ENCODE measurements around the gene INO80E.
A peak's percentile ranks its signal among the peaks of the same experiment; 100 is the strongest.
"Not testable (repeated sequence)": the region's sequence is repeated elsewhere in the genome, so short reads cannot be mapped to it uniquely, and the experiment has no call there.

Gene INO80E

DNA sequence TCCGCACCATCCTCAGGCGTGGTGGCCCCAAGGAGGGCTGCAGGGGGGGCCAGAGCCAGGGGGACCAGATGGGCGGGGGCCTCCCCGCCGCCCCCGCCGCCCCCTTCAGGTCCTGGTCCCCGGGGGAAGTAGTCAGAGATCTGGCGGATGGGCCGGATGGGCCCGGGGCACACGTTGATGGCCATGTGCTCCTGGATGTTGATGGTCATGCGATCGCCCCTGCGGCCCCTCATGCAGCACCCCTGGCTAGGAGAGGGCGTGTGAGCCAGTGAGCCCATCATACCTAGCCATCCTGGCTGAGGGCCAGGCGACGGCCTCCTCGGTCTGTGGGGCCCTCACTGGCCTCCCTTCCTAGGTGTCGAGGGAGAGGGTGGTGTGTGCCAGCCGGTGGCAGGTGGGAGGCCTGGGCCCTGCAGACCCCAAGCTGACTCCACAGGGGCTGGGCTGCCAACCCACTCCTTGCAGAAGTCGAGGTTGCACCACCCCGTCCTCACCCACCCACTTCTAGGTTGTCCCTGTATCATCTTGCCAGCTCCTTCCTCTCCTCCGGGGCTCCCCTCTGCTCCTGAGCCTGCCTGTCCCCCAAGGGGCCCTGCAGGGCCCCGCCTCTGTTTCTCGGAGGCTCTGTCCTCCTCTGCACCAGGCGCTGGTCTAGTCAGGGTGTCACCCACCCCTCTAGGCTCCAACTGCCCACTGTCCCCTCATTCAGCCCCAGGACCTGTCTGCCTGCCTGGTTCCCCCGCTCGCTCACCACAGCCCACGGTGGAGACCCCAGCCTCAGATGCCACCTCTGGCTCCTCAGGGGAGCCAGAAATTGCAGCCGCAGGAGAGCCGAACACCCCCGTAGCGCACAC is 14.2 kb downstream of the INO80E start:
- DNase-seq (ENCODE audit: low read depth), result no peak

DNA sequence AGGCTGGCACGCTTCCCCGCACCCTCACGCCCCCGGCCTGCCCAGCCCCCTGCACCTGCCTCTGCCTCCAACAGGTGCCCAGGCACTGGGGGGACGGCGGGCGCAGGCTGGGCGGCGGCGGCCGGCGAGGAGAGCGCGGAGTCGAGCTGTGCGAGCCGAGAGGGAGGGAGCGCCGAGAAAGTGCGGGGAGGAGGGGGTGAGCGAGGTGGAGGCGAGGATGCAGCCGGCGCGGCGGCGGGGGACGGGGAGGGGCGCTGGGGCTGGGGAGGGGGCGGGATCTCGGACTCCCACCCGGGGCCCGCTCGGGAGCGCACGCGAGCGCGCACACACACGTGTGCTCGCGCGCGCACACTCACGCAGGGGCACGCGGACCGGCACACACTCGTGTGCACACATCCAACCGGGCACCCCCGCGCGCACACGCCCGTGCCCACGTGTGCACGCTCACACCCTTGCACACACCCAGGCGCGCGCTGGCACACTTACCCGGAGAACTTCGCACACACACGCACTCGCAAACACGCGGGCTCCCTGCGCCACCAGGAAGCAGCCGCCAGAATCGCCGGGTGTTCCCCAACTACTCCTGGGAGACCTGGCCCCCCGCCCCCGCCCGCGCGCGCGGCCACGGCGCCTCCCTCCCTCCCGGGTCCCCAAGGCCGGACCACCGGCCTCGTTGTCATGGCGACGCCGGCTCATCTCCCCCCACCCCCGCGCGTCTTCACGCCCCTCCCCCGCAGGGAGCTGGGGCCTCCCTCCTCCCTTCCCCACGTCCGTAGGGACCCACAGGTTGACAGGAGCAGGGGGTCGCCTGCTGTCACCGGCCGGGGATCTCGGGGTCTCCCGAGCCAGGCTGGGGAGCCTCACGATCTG is 15.0 kb downstream of the INO80E start, which contains the start of gene DOC2A:
Gene DOC2A, minus strand, starts transcription at position 184 of the 870 bp plus-strand sequence. CDS start 805 bp downstream, outside the sequence.
- DNase-seq (ENCODE audit: low read depth), result no peak

- DNase-seq (ENCODE audit: low read depth), result no peak
Measured at GRCh38 chr16:30011714-30012504, 15.9 kb downstream of the INO80E start.

- not testable (repeated sequence) for DNase-seq (ENCODE audit: low read depth)
Measured at GRCh38 chr16:30012598-30012997, 16.6 kb downstream of the INO80E start.

- DNase-seq (ENCODE audit: low read depth), result not testable (repeated sequence)
Measured at GRCh38 chr16:30015450-30015849, 19.4 kb downstream of the INO80E start.

DNA sequence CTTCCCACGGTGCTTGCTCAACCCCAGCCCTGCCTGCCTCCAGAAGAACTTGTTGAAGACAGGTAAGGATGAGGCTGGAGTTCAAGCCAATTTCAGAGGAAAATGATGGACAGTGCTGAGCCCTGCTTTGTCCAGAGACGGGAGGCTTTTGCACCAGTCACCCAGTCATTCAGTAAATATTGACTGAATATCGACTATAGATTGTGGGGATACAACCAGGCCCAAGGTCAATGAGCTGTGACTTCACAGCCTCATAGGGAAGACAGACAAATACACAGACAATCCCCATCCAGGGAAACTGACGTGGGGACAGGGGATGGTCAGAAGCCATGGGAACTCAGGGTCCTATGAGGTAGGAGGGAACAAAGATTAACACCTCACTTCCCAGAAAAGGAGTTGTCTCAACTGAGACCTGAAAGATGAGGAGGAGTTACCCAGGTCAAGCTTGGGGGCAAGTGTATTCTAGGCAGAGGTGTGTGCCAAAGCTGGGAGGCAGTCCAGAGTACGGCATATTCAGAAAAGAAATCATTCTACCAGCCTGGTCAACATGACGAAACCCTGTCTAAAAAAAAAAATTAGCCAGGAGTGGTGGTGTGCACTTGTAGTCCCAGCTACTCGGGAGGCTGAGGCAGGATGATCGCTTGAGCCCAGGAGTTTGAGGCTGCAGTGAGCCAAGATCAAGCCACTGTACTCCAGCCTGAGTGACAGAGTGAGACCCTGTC is 20.7 kb downstream of the INO80E start:
- no peak for DNase-seq (ENCODE audit: low read depth)

GRCh38 chr16:30017277-30017656 is 21.2 kb downstream of the INO80E start:
- DNase-seq (ENCODE audit: low read depth), result no peak

DNA sequence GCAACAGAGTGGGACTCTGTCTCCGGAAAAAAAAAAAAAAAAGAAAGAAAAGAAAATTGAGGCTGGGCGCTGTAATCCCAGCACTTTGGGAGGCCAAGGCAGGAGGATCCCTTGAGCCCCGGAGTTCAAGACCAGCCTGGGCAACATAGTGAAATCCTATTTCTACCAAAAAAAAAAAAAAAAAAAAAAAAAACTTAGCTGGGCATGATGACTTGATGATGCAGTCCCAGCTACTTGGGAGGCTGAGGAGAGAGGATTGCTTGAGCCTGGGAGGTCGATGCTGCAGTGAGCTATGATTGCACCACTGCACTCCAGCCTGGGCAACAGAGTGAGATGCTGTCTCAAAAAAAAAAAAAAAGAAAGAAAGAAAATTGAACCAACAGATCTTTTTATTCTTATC is 21.9 kb downstream of the INO80E start:
- DNase-seq (ENCODE audit: low read depth), result not testable (repeated sequence)

DNA sequence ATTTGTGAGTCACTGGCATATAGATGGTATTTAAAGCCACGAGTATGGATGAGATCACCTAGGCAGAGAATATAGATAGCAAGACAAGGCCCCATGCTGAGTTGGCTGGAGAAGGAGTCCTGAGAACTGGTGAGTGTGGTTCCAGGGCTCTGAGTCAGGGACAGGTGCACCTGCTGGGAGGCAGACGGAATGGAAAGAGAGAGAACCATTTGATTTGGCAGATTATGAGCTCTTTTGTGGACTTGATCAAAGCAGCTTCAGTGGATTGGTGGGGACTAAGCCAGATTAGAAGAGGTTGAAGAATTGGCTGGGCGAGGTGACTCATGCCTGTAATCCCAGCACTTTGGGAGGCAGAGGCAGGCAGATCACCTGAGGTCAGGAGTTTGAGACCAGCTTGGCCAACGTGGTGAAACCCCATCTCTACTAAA is 22.7 kb downstream of the INO80E start:
- DNase-seq (ENCODE audit: low read depth), result no peak

DNA sequence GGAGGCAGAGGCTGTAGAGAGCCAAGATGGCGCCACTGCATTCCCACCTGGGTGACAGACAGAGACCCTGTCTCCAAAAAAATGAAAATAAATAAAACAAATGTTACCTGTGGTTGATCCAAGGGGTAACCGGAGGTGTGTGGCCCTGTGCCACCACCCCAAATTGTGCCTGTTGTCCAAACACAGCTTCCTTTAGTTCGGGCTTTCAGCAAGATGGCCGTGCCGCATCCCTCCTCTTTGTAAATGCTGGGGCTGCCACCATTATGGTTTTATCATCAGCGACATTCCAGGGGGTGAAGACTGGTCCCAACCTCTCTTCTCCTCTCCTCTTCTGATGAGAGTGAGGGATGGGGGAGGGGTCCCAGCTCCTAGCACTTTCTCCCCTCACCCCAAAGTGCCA is 26.8 kb downstream of the INO80E start, which contains the start of gene C16orf92:
Gene C16orf92, plus strand, starts transcription at position 312 of the 400 bp plus-strand sequence. CDS start 143 bp downstream, outside the sequence.
- DNase-seq (ENCODE audit: low read depth), result no peak

DNA sequence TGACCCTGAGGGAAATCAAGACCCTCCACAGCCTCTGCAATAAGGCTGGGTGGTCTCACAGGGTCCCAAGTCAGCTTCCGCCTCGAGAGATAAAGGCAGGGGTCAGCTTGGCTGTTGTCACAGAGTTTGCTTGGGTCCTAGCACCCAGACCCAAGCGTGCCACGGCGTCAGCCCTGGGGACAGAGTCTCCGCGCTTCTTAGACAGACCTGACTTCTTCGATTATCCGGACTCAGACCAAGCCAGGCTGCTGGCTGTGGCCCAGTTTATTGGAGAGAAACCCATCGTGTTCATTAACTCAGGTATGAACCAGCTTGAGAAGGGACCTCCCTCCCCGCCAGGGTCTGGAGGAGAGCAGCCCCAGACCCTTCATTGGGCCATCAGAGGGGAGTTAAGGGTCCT is 27.5 kb downstream of the INO80E start:
- no peak for DNase-seq (ENCODE audit: low read depth)

- DNase-seq (ENCODE audit: low read depth), result no peak
Measured at GRCh38 chr16:30024451-30024850, 28.4 kb downstream of the INO80E start.

DNA sequence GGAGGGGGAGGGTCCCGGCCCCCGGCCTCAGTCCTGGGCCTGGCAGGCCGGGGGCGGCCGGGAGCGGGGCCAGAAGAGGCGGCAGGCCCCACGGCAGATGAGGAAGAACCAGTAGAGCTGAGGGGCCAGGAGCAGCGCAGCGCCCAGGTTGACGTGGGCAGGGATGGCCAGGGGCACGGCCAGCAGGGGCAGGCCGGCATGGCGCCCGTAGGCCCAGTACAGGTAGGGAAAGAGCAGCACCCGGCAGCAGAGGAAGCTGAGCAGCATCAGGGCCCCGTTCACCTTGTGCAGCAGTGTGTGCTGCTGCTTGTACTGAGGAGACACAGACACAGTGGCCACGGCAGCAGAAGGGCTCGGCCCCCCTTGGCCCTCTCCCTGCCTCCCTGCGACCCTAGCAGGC is 29.1 kb downstream of the INO80E start:
- no peak for DNase-seq (ENCODE audit: low read depth)

GRCh38 chr16:30025574-30025973 is 29.5 kb downstream of the INO80E start:
- DNase-seq (ENCODE audit: low read depth), result no peak

- no peak for DNase-seq (ENCODE audit: low read depth)
Measured at GRCh38 chr16:30026449-30026848, 30.4 kb downstream of the INO80E start.

DNA sequence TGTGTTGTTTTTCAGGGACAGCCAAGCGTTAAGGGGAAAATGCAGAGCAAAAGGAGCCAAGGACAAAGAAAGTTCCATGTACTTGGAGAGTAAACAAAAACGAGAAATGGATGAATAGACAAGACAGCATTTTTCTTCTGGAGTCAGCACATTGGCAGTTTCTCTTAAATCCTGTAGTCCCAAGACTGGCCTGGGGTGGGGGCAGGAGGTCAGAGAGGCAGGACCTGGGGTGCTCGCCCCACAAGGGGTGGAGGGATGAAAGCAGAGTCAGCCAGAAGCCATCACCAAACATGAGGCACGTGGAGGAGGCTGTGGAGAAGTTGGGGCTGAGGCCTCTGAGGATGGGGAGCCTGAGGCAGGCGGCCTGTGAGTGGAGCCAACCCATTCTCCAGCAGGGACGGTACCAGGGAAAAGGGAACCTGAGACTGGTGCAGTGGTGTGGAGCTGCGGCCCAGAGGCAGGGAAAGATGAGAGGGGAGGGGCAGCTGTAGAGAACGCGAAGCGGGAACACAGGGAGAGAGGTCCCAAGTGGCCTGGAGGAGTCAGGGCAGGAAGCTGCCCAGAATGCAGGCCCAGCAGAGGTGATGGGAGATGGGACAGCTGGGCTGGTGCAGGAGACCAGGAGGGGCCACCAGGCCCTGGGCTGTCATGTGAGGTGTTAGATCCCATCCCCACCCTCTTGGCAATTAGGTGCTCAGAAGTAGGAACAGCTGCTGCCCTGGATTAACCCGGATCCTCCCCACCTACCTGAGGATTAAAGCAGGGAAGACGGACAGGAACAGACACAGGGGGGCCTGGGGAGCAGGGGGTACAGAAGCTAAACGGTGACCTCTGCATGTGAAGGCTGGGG is 31.8 kb downstream of the INO80E start:
- DNase-seq (ENCODE audit: low read depth), result no peak

DNA sequence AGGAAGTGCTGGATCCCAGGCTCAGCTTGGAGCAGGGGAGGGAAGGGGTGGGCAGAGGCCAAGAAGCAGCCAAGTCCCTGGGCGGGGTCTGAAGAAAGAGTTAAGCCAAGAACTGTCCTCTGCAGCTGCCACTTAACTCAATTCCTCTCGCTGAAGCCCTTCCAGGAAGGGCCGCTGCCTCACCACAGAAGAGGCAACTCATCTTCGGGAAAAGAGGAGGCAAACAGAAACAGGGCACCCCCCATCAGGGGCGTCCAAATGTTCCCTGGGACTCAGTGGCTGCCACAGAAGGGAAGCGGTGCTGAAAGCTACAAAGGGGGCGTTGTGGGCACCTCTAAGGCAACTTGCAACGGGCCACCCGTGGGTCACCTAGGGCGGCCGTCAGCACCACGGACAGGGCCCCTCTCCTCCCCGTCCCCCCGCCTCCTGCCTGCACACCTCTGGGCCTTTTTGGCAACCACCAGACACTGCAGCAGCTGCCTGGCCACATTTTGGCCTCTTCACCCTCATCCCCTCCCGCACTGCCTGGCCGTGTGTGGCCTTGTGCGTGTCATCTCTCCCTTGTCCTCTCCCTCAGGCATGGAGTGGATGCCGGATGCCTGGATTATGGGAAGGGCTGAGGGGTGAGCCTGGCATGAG is 32.5 kb downstream of the INO80E start:
- DNase-seq (ENCODE audit: low read depth), result peak; percentile 39

DNA sequence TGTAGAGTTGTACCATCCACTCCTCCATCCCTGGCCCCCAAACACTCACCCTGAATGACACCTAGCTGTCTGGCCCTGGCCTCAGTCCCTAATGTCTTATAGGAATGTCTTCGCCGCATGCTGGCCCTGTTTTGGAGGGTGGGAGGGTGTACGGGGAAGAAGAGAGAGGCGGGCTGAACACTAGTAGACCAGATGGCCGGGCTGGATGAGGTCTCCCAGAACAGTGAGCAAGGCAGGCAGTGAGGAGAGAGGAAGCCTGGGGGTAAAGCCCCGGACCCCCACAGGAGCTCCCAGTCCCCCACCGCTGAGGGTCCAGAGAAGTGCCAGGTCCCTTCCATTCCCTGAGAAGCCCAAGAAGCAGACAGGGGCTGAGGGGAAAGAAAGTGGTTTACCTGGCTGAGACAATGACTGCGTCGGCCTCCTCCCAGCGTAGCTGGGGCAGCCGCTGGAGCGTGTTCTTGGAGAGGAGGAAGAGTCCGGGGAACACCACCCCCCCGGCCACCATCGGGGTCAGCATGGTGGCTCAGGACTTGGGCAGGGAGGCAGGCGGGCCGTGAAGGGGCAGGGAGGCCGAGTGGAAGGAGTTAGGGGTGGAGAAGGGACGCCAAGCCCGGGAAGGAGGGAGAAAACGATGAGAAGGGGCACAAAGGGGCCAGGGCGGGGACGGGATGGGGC is 34.1 kb downstream of the INO80E start:
- no peak for DNase-seq (ENCODE audit: low read depth)

- DNase-seq (ENCODE audit: low read depth), result no peak
Measured at GRCh38 chr16:30030841-30031413, 34.9 kb downstream of the INO80E start, which contains the start of gene TLCD3B. Gene TLCD3B (minus strand): TSS chr16:30031271. CDS start chr16:30030527, 744 bp downstream.
